Raji (cell line): Measurements from ENCODE around the gene PFAS.

ENCODE experiments used
- POLR2A ChIP-seq: IDR thresholded peaks from 2 replicates; pipeline ENCODE4 v1.6.1; 2011; ENCODE audit warnings: low read depth, low read length, control low read depth; ENCODE audit not compliant: insufficient read depth

PFAS gene

GRCh38 chr17:8248751-8249607 is at the start of gene PFAS:
PFAS (plus strand) TSS chr17:8249289; CDS start chr17:8253938, 4,649 bp downstream.
- TF ChIP-seq POLR2A, result peak; percentile 94

- no peak for TF ChIP-seq POLR2A
Observed at GRCh38 chr17:8204761-8205555, 44.1 kb upstream of the PFAS start.

- no peak for TF ChIP-seq POLR2A
Observed at GRCh38 chr17:8206536-8206935, 42.6 kb upstream of the PFAS start.

GRCh38 chr17:8209907-8210760 is 39.0 kb upstream of the PFAS start, which contains the start of gene AURKB:
AURKB (minus strand) TSS chr17:8210575; CDS start chr17:8210224, 351 bp downstream.
- peak; percentile 96 for TF ChIP-seq POLR2A

GRCh38 chr17:8210761-8211458 is 38.2 kb upstream of the PFAS start:
- TF ChIP-seq POLR2A, result no peak

GRCh38 chr17:8212312-8213180 is 36.5 kb upstream of the PFAS start:
- TF ChIP-seq POLR2A, result no peak

- 0 out of 2 replicates have a peak, but pooled peaks have one; percentile 35 for TF ChIP-seq POLR2A
Observed at GRCh38 chr17:8220783-8221662, 28.1 kb upstream of the PFAS start.

- peak; percentile 29; the same call in 1 of the 2 replicates for TF ChIP-seq POLR2A
Observed at GRCh38 chr17:8221663-8222379, 27.3 kb upstream of the PFAS start.

GRCh38 chr17:8222380-8222629 is 26.8 kb upstream of the PFAS start:
- TF ChIP-seq POLR2A, result no peak

GRCh38 chr17:8222630-8223355 is 26.3 kb upstream of the PFAS start:
- peak; percentile 91 for TF ChIP-seq POLR2A

- TF ChIP-seq POLR2A, result no peak
Observed at GRCh38 chr17:8223356-8224126, 25.5 kb upstream of the PFAS start.
